NCI-H146 treated with DMSO at 0.1 percent for 48 hours (cell line): Measurements from ENCODE around the gene LPP.

ENCODE experiments used
- DNase-seq: peaks from one replicate; lab custom pipeline; 2025; ENCODE audit not compliant: unreplicated experiment; lab: John Stamatoyannopoulos, UW

Gene LPP

GRCh38 chr3:188326111-188326510, 172.2 kb downstream of the LPP start:
- no peak for DNase-seq

- no peak for DNase-seq
Observed at GRCh38 chr3:188326968-188327367, 173.0 kb downstream of the LPP start.

GRCh38 chr3:188327433-188327832, 173.5 kb downstream of the LPP start:
- no peak for DNase-seq

GRCh38 chr3:188330138-188330537, 176.2 kb downstream of the LPP start:
- no peak for DNase-seq

GRCh38 chr3:188331166-188331565, 177.2 kb downstream of the LPP start:
- DNase-seq, result no peak

GRCh38 chr3:188332085-188332484, 178.1 kb downstream of the LPP start:
- no peak for DNase-seq

- DNase-seq, result no peak
Observed at GRCh38 chr3:188335656-188336055, 181.7 kb downstream of the LPP start.

- no peak for DNase-seq
Observed at GRCh38 chr3:188336178-188336577, 182.2 kb downstream of the LPP start.

GRCh38 chr3:188337232-188337631, 183.3 kb downstream of the LPP start:
- no peak for DNase-seq

GRCh38 chr3:188338086-188338485, 184.1 kb downstream of the LPP start:
- DNase-seq, result no peak

- DNase-seq, result no peak
Observed at GRCh38 chr3:188339410-188340295, 185.7 kb downstream of the LPP start.

GRCh38 chr3:188341501-188341900, 187.5 kb downstream of the LPP start:
- DNase-seq, result no peak

- DNase-seq, result no peak
Observed at GRCh38 chr3:188342991-188343732, 189.2 kb downstream of the LPP start.

- DNase-seq, result no peak
Observed at GRCh38 chr3:188343894-188344293, 189.9 kb downstream of the LPP start.

GRCh38 chr3:188345223-188345622, 191.3 kb downstream of the LPP start:
- no peak for DNase-seq

GRCh38 chr3:188348435-188349244, 194.7 kb downstream of the LPP start:
- no peak for DNase-seq

GRCh38 chr3:188349351-188349901, 195.5 kb downstream of the LPP start:
- no peak for DNase-seq

GRCh38 chr3:188349933-188350332, 196.0 kb downstream of the LPP start:
- no peak for DNase-seq

GRCh38 chr3:188350961-188351360, 197.0 kb downstream of the LPP start:
- DNase-seq, result no peak

GRCh38 chr3:188351648-188352047, 197.7 kb downstream of the LPP start:
- DNase-seq, result no peak
